Progenitor cell of endocrine pancreas (in vitro differentiated cells): ENCODE results near the gene SPATA16. TPM values are rescaled to one million over a fixed set of nuclear protein-coding genes. Genes with fewer than 3 reads are reported as not detected.

Experiments used
- DNase-seq: peaks from one replicate; pipeline ENCODE4 v3.0.0; 2021; ENCODE audit warnings: low spot score; ENCODE audit not compliant: unreplicated experiment
- H3K27ac Mint-ChIP-seq: 2 replicates; pipeline ENCODE4 v1.8.0; 2021; ENCODE audit warnings: mild to moderate bottlenecking, moderate library complexity, mixed read lengths
- H3K27me3 Mint-ChIP-seq: 2 replicates; pipeline ENCODE4 v1.8.0; 2021; ENCODE audit warnings: mixed read lengths
- H3K36me3 Mint-ChIP-seq: 2 replicates; pipeline ENCODE4 v1.8.0; 2022; ENCODE audit warnings: mixed read lengths; ENCODE audit not compliant: insufficient read depth
- H3K4me1 Mint-ChIP-seq: 2 replicates; pipeline ENCODE4 v1.8.0; 2021; ENCODE audit warnings: low read depth, mixed read lengths
- H3K4me3 Mint-ChIP-seq: 2 replicates; pipeline ENCODE4 v1.8.0; 2021; ENCODE audit warnings: low read depth, mild to moderate bottlenecking, moderate library complexity, mixed read lengths
- H3K9me3 Mint-ChIP-seq: 2 replicates; pipeline ENCODE4 v1.8.0; 2021; ENCODE audit warnings: low read depth, mixed read lengths
- CTCF ChIP-seq: fragments of 200-600 bp; sonication (generic); IDR thresholded peaks from one replicate; pipeline ENCODE4 v1.5.0; 2021; ENCODE audit warnings: antibody characterized with exemption, mild to moderate bottlenecking; ENCODE audit not compliant: unreplicated experiment
- total RNA-seq: library from RNA; stranded (reverse); gene quantifications from 2 replicates; pipeline ENCODE4 v1.2.1, GENCODE V29; 2021

Gene SPATA16
- total RNA-seq, 1 donor from 2014 or later, result 0.43 TPM

- Mint-ChIP-seq H3K36me3 (no peaks in the 10 kb centered on the region), H3K27ac (no peak overlapping the region), H3K27me3 (no peaks in the 10 kb centered on the region), H3K4me3 (no peak overlapping the region), H3K4me1 (no peaks in the 10 kb centered on the region), H3K9me3 (no peaks in the 10 kb centered on the region)
- TF ChIP-seq CTCF, result no peak
- no peak for DNase-seq
These were observed 163.3 kb downstream of the SPATA16 start for GRCh38 chr3:172977696-172978095.

GRCh38 chr3:172974969-172975368 lies 166.1 kb downstream of the SPATA16 start:
- no peak for DNase-seq
- no peaks in the 10 kb centered on the region for H3K9me3 Mint-ChIP-seq
- H3K36me3 Mint-ChIP-seq, result no peaks in the 10 kb centered on the region
- H3K4me1 Mint-ChIP-seq, result no peaks in the 10 kb centered on the region
- no peak for TF ChIP-seq CTCF
- no peak overlapping the region for H3K4me3 Mint-ChIP-seq
- no peak overlapping the region for H3K27ac Mint-ChIP-seq
- no peaks in the 10 kb centered on the region for H3K27me3 Mint-ChIP-seq

GRCh38 chr3:172973799-172974198 lies 167.2 kb downstream of the SPATA16 start:
- no peaks in the 10 kb centered on the region for H3K4me1 Mint-ChIP-seq
- no peak for DNase-seq

GRCh38 chr3:172972717-172973116 lies 168.3 kb downstream of the SPATA16 start:
- Mint-ChIP-seq H3K27me3 (no peaks in the 10 kb centered on the region), H3K4me1 (no peaks in the 10 kb centered on the region), H3K36me3 (peaks cover 4% of the 10 kb centered on the region), H3K27ac (no peak overlapping the region), H3K4me3 (no peak overlapping the region), H3K9me3 (no peaks in the 10 kb centered on the region)
- no peak for TF ChIP-seq CTCF
- no peak for DNase-seq

More at GRCh38 chr3:172973799-172974198, 167.2 kb downstream of the SPATA16 start:
- H3K36me3 Mint-ChIP-seq, result no peaks in the 10 kb centered on the region
- no peaks in the 10 kb centered on the region for H3K9me3 Mint-ChIP-seq
- no peak overlapping the region for H3K4me3 Mint-ChIP-seq
- no peaks in the 10 kb centered on the region for H3K27me3 Mint-ChIP-seq
- H3K27ac Mint-ChIP-seq, result no peak overlapping the region
- TF ChIP-seq CTCF, result no peak

GRCh38 chr3:172972067-172972466 lies 169.0 kb downstream of the SPATA16 start:
- no peak for DNase-seq
- TF ChIP-seq CTCF, result no peak
- H3K27ac Mint-ChIP-seq, result no peak overlapping the region
- H3K36me3 Mint-ChIP-seq, result peaks cover 4% of the 10 kb centered on the region
- no peaks in the 10 kb centered on the region for H3K4me1 Mint-ChIP-seq
- no peaks in the 10 kb centered on the region for H3K27me3 Mint-ChIP-seq
- no peak overlapping the region for H3K4me3 Mint-ChIP-seq
- H3K9me3 Mint-ChIP-seq, result no peaks in the 10 kb centered on the region
